PC-9 (cell line): ENCODE results near the gene COL20A1. TPM values are rescaled to one million over a fixed set of nuclear protein-coding genes. Genes with fewer than 3 reads are reported as not detected.
A peak's percentile ranks its signal among the peaks of the same experiment; 100 is the strongest.

ENCODE experiments used
- BruUV-seq: library from RNA; stranded (reverse); fragments of 400-500 nt; replicated peaks from 2 replicates; lab custom pipeline; 2021; lab: Mats Ljungman, UMichigan
- CTCF ChIA-PET: fragments of 300-600 bp; sonication (Branson Sonifier 250); formaldehyde crosslinking; loops from one replicate; lab custom pipeline; 2022; ENCODE audit warnings: antibody characterized with exemption; lab: Charles Lee
- POLR2A ChIA-PET: fragments of 300-600 bp; sonication (Branson Sonifier 250); formaldehyde crosslinking; loops from one replicate; lab custom pipeline; 2022; ENCODE audit warnings: antibody characterized with exemption; ENCODE audit not compliant: unreplicated experiment; lab: Charles Lee
- DNase-seq, 2 experiments: peaks; one replicate each; pipeline versions ENCODE4 v3.0.0 to v3.0.0-alpha.2; 2015 to 2022; ENCODE audit warnings: mixed read lengths in 1 of 2
- H2AFZ ChIP-seq: fragments of 200-600 bp; sonication (generic); 2 replicates; pipeline ENCODE4 v1.8.1; 2017; ENCODE audit warnings: antibody characterized with exemption
- H3F3A ChIP-seq: fragments of 200-600 bp; sonication (generic); 2 replicates; pipeline ENCODE4 v1.8.1; 2017; ENCODE audit warnings: antibody characterized with exemption, mild to moderate bottlenecking, low read depth; ENCODE audit not compliant: insufficient read depth
- H3K27ac ChIP-seq: fragments of 200-600 bp; sonication (generic); 2 replicates; pipeline ENCODE4 v1.6.1; 2016; ENCODE audit warnings: mixed run types
- H3K27me3 ChIP-seq: fragments of 200-600 bp; sonication (generic); 2 replicates; pipeline ENCODE4 v1.6.1; 2016; ENCODE audit warnings: low read depth, mixed run types; ENCODE audit not compliant: insufficient read depth
- H3K36me3 ChIP-seq: fragments of 200-600 bp; sonication (generic); 2 replicates; pipeline ENCODE4 v1.6.1; 2016; ENCODE audit warnings: low read depth, mixed run types
- H3K4me1 ChIP-seq: fragments of 200-600 bp; sonication (generic); replicated peaks from 2 replicates; pipeline ENCODE4 v1.6.1; 2016; ENCODE audit warnings: mixed run types; ENCODE audit not compliant: insufficient read depth
- H3K4me2 ChIP-seq: fragments of 200-600 bp; sonication (generic); 2 replicates; pipeline ENCODE4 v1.6.1; 2017; ENCODE audit warnings: mixed run types
- H3K4me3 ChIP-seq: fragments of 200-600 bp; sonication (generic); 2 replicates; pipeline ENCODE4 v1.6.1; 2016; ENCODE audit warnings: mixed run types
- H3K79me2 ChIP-seq: fragments of 200-600 bp; sonication (generic); 2 replicates; pipeline ENCODE4 v1.6.1; 2017; ENCODE audit warnings: low read depth, mixed run types
- H3K9me2 ChIP-seq: fragments of 200-600 bp; sonication (generic); 2 replicates; pipeline ENCODE4 v1.8.1; 2017; ENCODE audit warnings: mild to moderate bottlenecking; ENCODE audit not compliant: insufficient read depth
- H3K9me3 ChIP-seq: fragments of 200-600 bp; sonication (generic); 2 replicates; pipeline ENCODE4 v1.8.1; 2016; ENCODE audit warnings: low read depth; ENCODE audit not compliant: insufficient read depth
- H4K20me1 ChIP-seq: fragments of 200-600 bp; sonication (generic); 2 replicates; pipeline ENCODE4 v1.8.1; 2017; ENCODE audit not compliant: insufficient read depth
- CTCF ChIP-seq: fragments of 200-600 bp; sonication (generic); conservative IDR thresholded peaks from 2 replicates; pipeline ENCODE4 v1.6.1; 2017; ENCODE audit warnings: mixed run types, antibody characterized with exemption, mild to moderate bottlenecking, moderate library complexity
- EZH2 ChIP-seq: fragments of 200-600 bp; sonication (generic); IDR thresholded peaks from 2 replicates; pipeline ENCODE4 v1.8.0; 2017; ENCODE audit warnings: antibody characterized with exemption, low read depth
- intact Hi-C: fragments of 100-400 bp; cut with micrococcal nuclease; formaldehyde crosslinking; loops from one replicate; pipeline ENCODE4 v1.10.0; 2022; ENCODE audit not compliant: unreplicated experiment
- total RNA-seq: library from RNA; stranded (reverse); gene quantifications from 2 replicates; pipeline ENCODE4 v1.2.3, GENCODE V29; 2021

COL20A1 gene
- total RNA-seq, 1 experiment from 2014 or later: not detected

- Histone ChIP-seq H3K9me3 (no peaks in the 10 kb centered on the region), H3K4me1 (no peaks in the 10 kb centered on the region), H3K4me3 (no peak overlapping the region), H3K27me3 (peaks cover 90% of the 10 kb centered on the region), H3K9me2 (no peaks in the 10 kb centered on the region), H3K27ac (no peak overlapping the region), H3F3A (no peaks in the 10 kb centered on the region), H4K20me1 (peaks cover 11% of the 10 kb centered on the region), H3K4me2 (no peak overlapping the region), H2AFZ (no peak overlapping the region), H3K36me3 (no peaks in the 10 kb centered on the region), H3K79me2 (no peaks in the 10 kb centered on the region)
- intact Hi-C loops: no loop called here
- DNase-seq: no peak
- BruUV-seq: no TSS peak
- TF ChIP-seq EZH2 (no peak), CTCF (no peak)
- ChIA-PET CTCF (no interaction called here), POLR2A (no interaction called here)
Measured at GRCh38 chr20:63376283-63377250, 83.6 kb downstream of the COL20A1 start.

- Histone ChIP-seq H3K27me3 (peaks cover 93% of the 10 kb centered on the region), H3K36me3 (no peaks in the 10 kb centered on the region), H3K9me3 (no peaks in the 10 kb centered on the region), H3F3A (no peaks in the 10 kb centered on the region), H3K79me2 (no peaks in the 10 kb centered on the region), H3K4me2 (no peak overlapping the region), H2AFZ (no peak overlapping the region), H3K4me3 (no peak overlapping the region), H3K4me1 (no peaks in the 10 kb centered on the region), H3K27ac (no peak overlapping the region), H3K9me2 (no peaks in the 10 kb centered on the region), H4K20me1 (peaks cover 8% of the 10 kb centered on the region)
- DNase-seq: no peak
- no TSS peak for BruUV-seq
- ChIA-PET POLR2A (no interaction called here), CTCF (no interaction called here)
- TF ChIP-seq CTCF (no peak), EZH2 (no peak)
- intact Hi-C loops: no loop called here
Measured at GRCh38 chr20:63377256-63377941, 84.4 kb downstream of the COL20A1 start.

GRCh38 chr20:63377951-63378381, 85.0 kb downstream of the COL20A1 start:
- intact Hi-C loops: no loop called here
- Histone ChIP-seq H3K4me1 (no peaks in the 10 kb centered on the region), H3K4me3 (no peak overlapping the region), H3K27me3 (peaks cover 93% of the 10 kb centered on the region), H3K4me2 (no peak overlapping the region), H3K27ac (no peak overlapping the region), H2AFZ (no peak overlapping the region), H3K9me2 (no peaks in the 10 kb centered on the region), H3K36me3 (no peaks in the 10 kb centered on the region), H3F3A (no peaks in the 10 kb centered on the region), H4K20me1 (peaks cover 9% of the 10 kb centered on the region), H3K79me2 (no peaks in the 10 kb centered on the region), H3K9me3 (no peaks in the 10 kb centered on the region)
- peak in 1 of 2 experiments; percentile 5 for DNase-seq
- ChIA-PET CTCF (no interaction called here), POLR2A (no interaction called here)
- TF ChIP-seq EZH2 (no peak), CTCF (no peak)
- no TSS peak for BruUV-seq
